ENCODE results near the gene CASZ1. TPM values are rescaled to one million over a fixed set of nuclear protein-coding genes. Genes with fewer than 3 reads are reported as not detected.

The CASZ1 gene
- total RNA-seq, 1 experiment from 2014 or later = 0.58 TPM

DNA sequence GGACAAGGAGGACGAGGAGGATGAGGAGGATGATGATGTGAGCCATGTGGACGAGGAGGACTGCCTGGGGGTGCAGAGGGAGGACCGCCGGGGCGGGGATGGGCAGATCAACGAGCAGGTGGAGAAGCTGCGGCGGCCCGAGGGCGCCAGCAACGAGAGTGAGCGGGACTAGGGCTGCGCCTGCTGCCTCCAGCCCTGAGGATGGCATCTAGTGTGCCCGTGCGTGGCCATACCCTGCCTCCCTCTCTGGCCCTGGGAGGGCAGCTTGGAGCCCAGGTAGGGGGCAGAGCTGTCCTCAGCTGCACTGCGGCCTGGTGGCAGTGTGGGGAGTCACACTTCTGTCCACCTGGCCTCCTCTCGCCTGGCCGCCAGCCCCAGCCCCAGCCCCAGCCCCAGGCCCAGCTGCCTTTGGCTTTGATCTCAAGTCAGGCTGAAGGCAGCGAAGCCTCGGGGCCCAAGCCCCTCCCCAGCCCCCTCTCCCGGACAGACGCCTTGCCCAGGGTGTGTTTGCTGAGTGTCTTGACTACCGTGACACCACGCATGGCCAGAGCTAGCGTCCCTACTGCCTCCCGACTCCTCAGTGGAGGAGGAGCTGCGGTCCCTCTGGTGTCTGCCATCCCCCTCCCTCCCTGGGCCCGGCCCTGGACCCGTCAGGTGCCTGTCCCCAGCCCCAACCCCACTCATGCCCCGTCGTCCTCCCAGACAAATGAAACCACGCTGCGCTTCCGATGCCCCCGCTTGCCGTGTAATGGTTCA lies 166.5 kb downstream of the CASZ1 start:
- Histone ChIP-seq H3K27ac (no peak overlapping the region), H3K9me3 (replicated peaks) (no peaks in the 10 kb centered on the region), H3K36me3 (peaks cover 4% of the 10 kb centered on the region; the same call in 1 of the 2 replicates), H3K27me3 (replicated peaks) (no peaks in the 10 kb centered on the region), H3K4me1 (replicated peaks) (peaks cover 6% of the 10 kb centered on the region), H3K4me3 (no peak overlapping the region)
- DNase-seq (ENCODE audit: low read depth in 1 of 2, low spot score in 2 of 2) = no peak

DNA sequence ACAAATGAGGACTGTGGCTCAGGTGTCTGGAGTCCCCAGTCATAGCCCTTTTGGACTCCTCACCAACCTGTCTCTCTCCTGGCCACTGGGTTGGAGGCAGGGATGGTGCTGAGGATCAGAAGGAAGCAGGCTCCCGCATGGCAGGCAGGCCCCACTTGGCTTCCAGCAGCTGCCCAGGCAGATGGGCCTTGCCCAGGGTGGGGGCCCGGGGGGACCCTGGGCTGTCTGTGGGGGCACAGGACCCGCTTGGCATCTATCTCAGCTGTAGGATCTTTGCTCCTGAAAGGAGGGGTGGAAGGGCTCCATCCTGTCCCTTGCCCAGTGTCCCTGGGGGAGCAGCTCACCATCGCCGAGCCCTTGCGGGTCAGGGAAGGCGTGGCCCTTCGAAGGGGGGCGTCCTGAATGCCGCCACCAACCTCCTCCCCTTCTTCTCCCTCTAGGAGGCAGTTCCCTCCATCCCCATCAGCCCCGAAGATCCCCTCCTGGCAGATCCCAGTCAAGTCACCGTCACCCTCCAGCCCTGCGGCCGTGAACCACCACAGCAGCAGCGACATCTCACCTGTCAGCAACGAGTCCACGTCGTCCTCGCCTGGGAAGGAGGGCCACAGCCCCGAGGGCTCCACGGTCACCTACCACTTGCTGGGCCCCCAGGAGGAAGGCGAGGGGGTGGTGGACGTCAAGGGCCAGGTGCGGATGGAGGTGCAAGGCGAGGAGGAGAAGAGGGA lies 167.2 kb downstream of the CASZ1 start:
- Histone ChIP-seq H3K9me3 (replicated peaks) (no peaks in the 10 kb centered on the region), H3K27me3 (replicated peaks) (no peaks in the 10 kb centered on the region), H3K27ac (no peak overlapping the region), H3K36me3 (peaks cover 8% of the 10 kb centered on the region; the same call in 1 of the 2 replicates), H3K4me3 (no peak overlapping the region), H3K4me1 (replicated peaks) (no peaks in the 10 kb centered on the region)
- DNase-seq (ENCODE audit: low read depth in 1 of 2, low spot score in 2 of 2) = no peak

- DNase-seq (ENCODE audit: low read depth in 1 of 2, low spot score in 2 of 2) = no peak
- Histone ChIP-seq H3K4me3 (no peak overlapping the region), H3K27me3 (replicated peaks) (no peaks in the 10 kb centered on the region), H3K36me3 (peaks cover 12% of the 10 kb centered on the region), H3K9me3 (replicated peaks) (no peaks in the 10 kb centered on the region), H3K27ac (no peak overlapping the region), H3K4me1 (replicated peaks) (no peaks in the 10 kb centered on the region)
These were observed 167.8 kb downstream of the CASZ1 start for GRCh38 chr1:10628685-10629084.

DNA sequence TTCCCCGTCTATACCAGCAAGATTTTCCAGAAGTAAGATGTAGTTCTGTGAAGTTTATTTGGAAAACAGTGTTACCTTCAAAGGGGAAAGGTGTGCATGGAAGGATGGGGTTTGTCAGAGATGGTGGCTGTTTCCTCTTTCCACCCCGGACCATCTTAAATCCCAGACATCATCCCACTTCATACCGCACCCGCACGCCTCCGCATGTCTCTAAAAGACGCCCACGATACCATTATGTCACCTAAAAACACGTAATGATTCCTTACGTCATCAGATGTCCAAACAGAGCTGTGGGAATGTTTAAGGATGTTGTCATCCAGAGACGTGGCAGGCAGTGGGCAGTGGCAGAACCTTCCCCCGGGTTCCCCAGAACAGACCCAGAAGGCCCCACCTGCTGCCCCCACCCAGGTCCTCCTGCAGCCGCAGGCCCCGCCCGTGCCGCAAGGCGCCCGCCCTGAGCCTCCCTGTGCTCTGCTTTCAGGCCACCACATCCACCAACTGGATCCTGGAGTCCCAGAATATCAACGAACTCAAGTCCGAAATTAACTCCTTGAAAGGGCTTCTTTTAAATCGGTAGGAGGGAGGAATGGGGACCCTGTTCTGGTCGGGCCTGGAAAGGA lies 169.5 kb downstream of the CASZ1 start:
- peaks cover 14% of the 10 kb centered on the region for H3K36me3 ChIP-seq
- no peaks in the 10 kb centered on the region for H3K27me3 ChIP-seq (replicated peaks)
- no peak overlapping the region for H3K4me3 ChIP-seq
- no peaks in the 10 kb centered on the region for H3K4me1 ChIP-seq (replicated peaks)
- DNase-seq (ENCODE audit: low read depth in 1 of 2, low spot score in 2 of 2) = no peak
- H3K9me3 ChIP-seq (replicated peaks) = no peaks in the 10 kb centered on the region
- H3K27ac ChIP-seq = no peak overlapping the region

GRCh38 chr1:10626131-10626731 lies 170.2 kb downstream of the CASZ1 start:
- Histone ChIP-seq H3K4me1 (replicated peaks) (no peaks in the 10 kb centered on the region), H3K27ac (no peak overlapping the region)
- DNase-seq (ENCODE audit: low read depth in 1 of 2, low spot score in 2 of 2) = no peak

GRCh38 chr1:10625554-10625953 lies 170.9 kb downstream of the CASZ1 start:
- Histone ChIP-seq H3K4me1 (replicated peaks) (no peaks in the 10 kb centered on the region), H3K9me3 (replicated peaks) (no peaks in the 10 kb centered on the region), H3K27ac (no peak overlapping the region), H3K4me3 (no peak overlapping the region), H3K36me3 (peaks cover 14% of the 10 kb centered on the region), H3K27me3 (replicated peaks) (no peaks in the 10 kb centered on the region)
- no peak for DNase-seq (ENCODE audit: low read depth in 1 of 2, low spot score in 2 of 2)

More at GRCh38 chr1:10626131-10626731, 170.2 kb downstream of the CASZ1 start:
- H3K4me3 ChIP-seq = no peak overlapping the region
- peaks cover 14% of the 10 kb centered on the region for H3K36me3 ChIP-seq
- H3K27me3 ChIP-seq (replicated peaks) = no peaks in the 10 kb centered on the region
- no peaks in the 10 kb centered on the region for H3K9me3 ChIP-seq (replicated peaks)

- H3K9me3 ChIP-seq (replicated peaks) = no peaks in the 10 kb centered on the region
- H3K4me1 ChIP-seq (replicated peaks) = no peaks in the 10 kb centered on the region
- H3K27me3 ChIP-seq (replicated peaks) = no peaks in the 10 kb centered on the region
- no peak overlapping the region for H3K4me3 ChIP-seq
- peaks cover 14% of the 10 kb centered on the region for H3K36me3 ChIP-seq
- no peak for DNase-seq (ENCODE audit: low read depth in 1 of 2, low spot score in 2 of 2)
- H3K27ac ChIP-seq = no peak overlapping the region
These were observed 171.4 kb downstream of the CASZ1 start for GRCh38 chr1:10625076-10625475.

DNA sequence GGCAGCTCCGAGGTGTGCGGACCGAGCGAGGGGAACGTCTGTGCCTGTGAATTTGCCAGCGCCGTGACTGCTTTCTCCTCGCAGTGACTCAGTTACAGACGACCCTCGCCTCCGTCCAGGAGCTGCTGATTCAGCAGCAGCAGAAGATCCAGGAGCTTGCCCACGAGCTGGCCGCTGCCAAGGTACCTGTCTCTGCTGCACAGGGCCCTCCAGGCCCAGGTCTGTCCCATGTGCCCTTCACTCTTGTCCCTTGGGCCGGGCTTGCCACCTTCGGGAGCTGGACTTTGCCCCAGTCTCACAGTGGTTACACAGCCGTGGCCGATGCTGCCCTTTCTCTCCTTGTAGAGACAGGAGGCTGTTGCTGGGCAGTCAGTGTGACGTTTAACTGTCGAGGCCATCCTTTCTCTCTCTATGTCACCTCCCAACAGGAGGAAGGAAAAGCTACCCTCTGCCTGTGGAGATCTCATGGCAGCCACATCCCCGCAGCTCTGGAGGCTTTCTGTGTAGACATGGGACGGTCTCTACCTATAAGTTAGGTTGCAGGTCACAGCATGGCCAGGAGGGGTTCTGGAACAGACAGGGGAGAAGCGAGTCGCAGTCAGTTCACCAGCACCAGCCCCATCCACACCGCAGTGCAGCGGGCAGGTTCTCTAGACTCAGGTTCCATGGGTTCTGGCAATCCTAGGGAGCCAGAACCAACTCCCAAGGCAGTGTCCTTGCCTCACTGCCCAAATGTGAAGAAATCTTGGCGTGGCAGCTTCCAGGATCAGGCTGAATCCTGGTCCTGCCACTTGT lies 172.0 kb downstream of the CASZ1 start:
- H3K27ac ChIP-seq = no peak overlapping the region
- H3K4me3 ChIP-seq = no peak overlapping the region
- no peaks in the 10 kb centered on the region for H3K4me1 ChIP-seq (replicated peaks)
- no peaks in the 10 kb centered on the region for H3K9me3 ChIP-seq (replicated peaks)
- H3K27me3 ChIP-seq (replicated peaks) = no peaks in the 10 kb centered on the region
- no peak for DNase-seq (ENCODE audit: low read depth in 1 of 2, low spot score in 2 of 2)
- peaks cover 11% of the 10 kb centered on the region for H3K36me3 ChIP-seq

DNA sequence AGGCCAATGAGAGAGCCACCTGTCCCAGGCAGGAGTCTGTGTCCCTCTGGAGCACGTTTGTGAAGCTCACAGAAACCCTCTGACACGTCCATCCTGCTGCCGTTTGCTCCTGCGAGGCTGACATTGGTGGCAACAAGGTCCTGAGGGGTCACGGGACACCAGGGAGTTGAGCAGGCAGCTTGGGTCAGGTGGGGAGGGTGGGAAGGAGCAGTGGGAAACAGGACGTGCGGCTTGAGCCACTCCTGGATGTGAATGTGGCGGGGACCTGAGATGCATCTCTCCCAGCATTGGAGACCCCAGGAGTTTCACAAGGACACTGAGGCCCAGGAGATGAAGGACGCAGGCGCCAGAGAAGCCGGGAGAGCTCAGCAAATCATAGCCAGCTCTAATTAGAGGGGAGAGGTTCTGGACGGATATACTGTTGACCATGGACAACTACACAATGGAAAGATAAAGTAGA lies 172.7 kb downstream of the CASZ1 start:
- Histone ChIP-seq H3K36me3 (peaks cover 11% of the 10 kb centered on the region), H3K4me1 (replicated peaks) (no peaks in the 10 kb centered on the region), H3K27ac (no peak overlapping the region), H3K27me3 (replicated peaks) (no peaks in the 10 kb centered on the region), H3K4me3 (no peak overlapping the region), H3K9me3 (replicated peaks) (no peaks in the 10 kb centered on the region)
- DNase-seq (ENCODE audit: low read depth in 1 of 2, low spot score in 2 of 2) = no peak

DNA sequence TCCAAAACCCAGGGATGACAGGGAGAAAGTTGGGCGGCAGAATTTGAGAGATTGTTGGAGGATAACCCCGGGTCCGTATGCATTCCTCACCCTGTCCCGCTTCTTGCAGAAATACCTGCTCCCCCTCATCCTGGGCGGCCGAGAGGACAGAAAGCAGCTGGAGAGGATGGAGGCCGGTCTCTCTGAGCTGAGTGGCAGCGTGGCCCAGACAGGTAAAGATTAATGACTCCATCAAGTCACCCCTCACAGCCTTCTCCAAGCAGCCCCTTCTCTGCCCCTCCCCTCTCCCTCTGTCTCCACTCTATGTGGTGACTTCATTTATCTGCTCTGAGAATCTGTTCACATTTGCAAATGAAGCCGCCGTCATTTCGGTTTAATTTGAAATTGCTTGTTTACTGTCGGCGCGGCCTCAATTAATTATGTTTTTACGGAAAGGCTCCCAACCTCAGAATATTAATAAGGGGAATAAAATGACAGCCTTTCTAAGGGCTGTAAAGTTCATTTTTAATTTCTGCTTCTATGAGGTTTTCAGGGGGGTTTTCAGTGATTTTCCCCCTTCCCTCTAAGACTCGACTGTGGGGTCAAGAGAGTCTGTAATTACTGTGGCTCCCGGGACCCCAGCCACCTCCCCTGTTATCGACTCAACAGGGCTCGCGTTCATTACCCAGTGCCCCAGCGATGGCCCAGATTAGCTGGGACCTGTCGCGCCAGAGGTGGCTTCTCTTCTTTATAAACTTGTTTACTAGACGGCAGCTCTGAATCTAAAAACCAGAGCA lies 173.3 kb downstream of the CASZ1 start:
- Histone ChIP-seq H3K9me3 (replicated peaks) (no peaks in the 10 kb centered on the region), H3K36me3 (peaks cover 11% of the 10 kb centered on the region), H3K27me3 (replicated peaks) (no peaks in the 10 kb centered on the region), H3K4me1 (replicated peaks) (no peaks in the 10 kb centered on the region), H3K27ac (no peak overlapping the region), H3K4me3 (no peak overlapping the region)
- DNase-seq (ENCODE audit: low read depth in 1 of 2, low spot score in 2 of 2) = no peak

GRCh38 chr1:10621906-10622305 lies 174.5 kb downstream of the CASZ1 start:
- Histone ChIP-seq H3K27me3 (replicated peaks) (no peaks in the 10 kb centered on the region), H3K9me3 (replicated peaks) (no peaks in the 10 kb centered on the region), H3K4me3 (no peak overlapping the region), H3K36me3 (peaks cover 11% of the 10 kb centered on the region), H3K4me1 (replicated peaks) (no peaks in the 10 kb centered on the region), H3K27ac (no peak overlapping the region)
- DNase-seq (ENCODE audit: low read depth in 1 of 2, low spot score in 2 of 2) = no peak

- DNase-seq (ENCODE audit: low read depth in 1 of 2, low spot score in 2 of 2) = no peak
- Histone ChIP-seq H3K4me1 (replicated peaks) (no peaks in the 10 kb centered on the region), H3K4me3 (no peak overlapping the region), H3K27ac (no peak overlapping the region), H3K9me3 (replicated peaks) (no peaks in the 10 kb centered on the region), H3K36me3 (peaks cover 11% of the 10 kb centered on the region), H3K27me3 (replicated peaks) (no peaks in the 10 kb centered on the region)
These were observed 175.7 kb downstream of the CASZ1 start for GRCh38 chr1:10620776-10621175.

Measured in SJSA1 (cell line).